Loucy (cell line): Measurements from ENCODE around the gene EFL1.
"Not testable (repeated sequence)": the region's sequence is repeated elsewhere in the genome, so short reads cannot be mapped to it uniquely, and the experiment has no call there.

ENCODE experiments used
- H2AFZ ChIP-seq: fragments of 200-600 bp; sonication (generic); 2 replicates; pipeline ENCODE4 v1.6.0; 2016; ENCODE audit warnings: antibody characterized with exemption, mild to moderate bottlenecking, low read length, moderate library complexity
- H3F3A ChIP-seq: fragments of 200-600 bp; 2 replicates; pipeline ENCODE4 v1.6.0; 2016; ENCODE audit warnings: antibody characterized with exemption, low read depth, mild to moderate bottlenecking
- H3K27me3 ChIP-seq: fragments of 200-600 bp; sonication (generic); 2 replicates; pipeline ENCODE4 v1.6.1; 2014; ENCODE audit warnings: low read length, mild to moderate bottlenecking; ENCODE audit not compliant: insufficient read depth, poor library complexity, severe bottlenecking
- H3K36me3 ChIP-seq: fragments of 200-600 bp; sonication (generic); 2 replicates; pipeline ENCODE4 v1.6.1; 2016; ENCODE audit warnings: low read length; ENCODE audit not compliant: insufficient read depth
- H3K4me1 ChIP-seq: fragments of 200-600 bp; sonication (generic); 2 replicates; pipeline ENCODE4 v1.5.1; 2014; ENCODE audit warnings: low read length, mild to moderate bottlenecking; ENCODE audit not compliant: insufficient read depth, poor library complexity, severe bottlenecking
- H3K4me2 ChIP-seq: fragments of 200-600 bp; sonication (generic); 2 replicates; pipeline ENCODE4 v1.6.0; 2014; ENCODE audit warnings: antibody characterized with exemption, low read length, low read depth, mild to moderate bottlenecking; ENCODE audit not compliant: poor library complexity, severe bottlenecking
- H3K4me3 ChIP-seq: fragments of 200-600 bp; sonication (generic); 2 replicates; pipeline ENCODE4 v1.5.1; 2014; ENCODE audit warnings: low read length, mild to moderate bottlenecking, mixed read lengths; ENCODE audit not compliant: poor library complexity, severe bottlenecking
- H3K79me2 ChIP-seq: fragments of 200-600 bp; sonication (generic); 2 replicates; pipeline ENCODE4 v1.6.1; 2014; ENCODE audit warnings: low read length; ENCODE audit not compliant: insufficient read depth
- H3K9ac ChIP-seq: fragments of 200-600 bp; sonication (generic); 2 replicates; pipeline ENCODE4 v1.6.0; 2014; ENCODE audit warnings: mild to moderate bottlenecking, low read depth, low read length, moderate library complexity; ENCODE audit not compliant: poor library complexity, severe bottlenecking
- H3K9me2 ChIP-seq: fragments of 200-600 bp; sonication (generic); replicated peaks from 2 replicates; pipeline ENCODE4 v1.6.1; 2016; ENCODE audit warnings: low read depth, low read length, mixed read lengths
- H3K9me3 ChIP-seq: fragments of 200-600 bp; sonication (generic); 2 replicates; pipeline ENCODE4 v1.6.1; 2014; ENCODE audit warnings: mild to moderate bottlenecking, antibody characterized with exemption, low read length, low read depth; ENCODE audit not compliant: insufficient read depth
- H4K20me1 ChIP-seq: fragments of 200-600 bp; sonication (generic); 2 replicates; pipeline ENCODE4 v1.6.0; 2014; ENCODE audit warnings: antibody characterized with exemption, low read length, mild to moderate bottlenecking; ENCODE audit not compliant: insufficient read depth, poor library complexity, severe bottlenecking
- EZH2phosphoT487 ChIP-seq: fragments of 200-600 bp; IDR thresholded peaks from 2 replicates; pipeline ENCODE4 v1.6.1; 2018; ENCODE audit warnings: antibody characterized with exemption, mild to moderate bottlenecking, moderate library complexity, borderline replicate concordance
- TF ChIP-seq, protein P1 (sequence below): fragments of 200-600 bp; sonication (generic); conservative IDR thresholded peaks from 2 replicates; pipeline ENCODE4 v1.5.1; 2014; ENCODE audit warnings: mild to moderate bottlenecking, antibody characterized with exemption, low read length

The EFL1 gene

GRCh38 chr15:82294061-82294690 lies 31.6 kb upstream of the EFL1 start:
- no peak overlapping the region for H3K4me2 ChIP-seq
- H3K9me2 ChIP-seq, result no peaks in the 10 kb centered on the region
- no peaks in the 10 kb centered on the region for H3F3A ChIP-seq
- H2AFZ ChIP-seq, result no peak overlapping the region
- TF ChIP-seq, protein P1, sequence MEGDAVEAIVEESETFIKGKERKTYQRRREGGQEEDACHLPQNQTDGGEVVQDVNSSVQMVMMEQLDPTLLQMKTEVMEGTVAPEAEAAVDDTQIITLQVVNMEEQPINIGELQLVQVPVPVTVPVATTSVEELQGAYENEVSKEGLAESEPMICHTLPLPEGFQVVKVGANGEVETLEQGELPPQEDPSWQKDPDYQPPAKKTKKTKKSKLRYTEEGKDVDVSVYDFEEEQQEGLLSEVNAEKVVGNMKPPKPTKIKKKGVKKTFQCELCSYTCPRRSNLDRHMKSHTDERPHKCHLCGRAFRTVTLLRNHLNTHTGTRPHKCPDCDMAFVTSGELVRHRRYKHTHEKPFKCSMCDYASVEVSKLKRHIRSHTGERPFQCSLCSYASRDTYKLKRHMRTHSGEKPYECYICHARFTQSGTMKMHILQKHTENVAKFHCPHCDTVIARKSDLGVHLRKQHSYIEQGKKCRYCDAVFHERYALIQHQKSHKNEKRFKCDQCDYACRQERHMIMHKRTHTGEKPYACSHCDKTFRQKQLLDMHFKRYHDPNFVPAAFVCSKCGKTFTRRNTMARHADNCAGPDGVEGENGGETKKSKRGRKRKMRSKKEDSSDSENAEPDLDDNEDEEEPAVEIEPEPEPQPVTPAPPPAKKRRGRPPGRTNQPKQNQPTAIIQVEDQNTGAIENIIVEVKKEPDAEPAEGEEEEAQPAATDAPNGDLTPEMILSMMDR, result no peak
- TF ChIP-seq EZH2phosphoT487, result no peak
- no peaks in the 10 kb centered on the region for H3K27me3 ChIP-seq
- H3K4me3 ChIP-seq, result no peak overlapping the region
- H3K9me3 ChIP-seq, result no peaks in the 10 kb centered on the region
- no peaks in the 10 kb centered on the region for H3K79me2 ChIP-seq
- H3K9ac ChIP-seq, result no peak overlapping the region
- H4K20me1 ChIP-seq, result no peaks in the 10 kb centered on the region
- no peaks in the 10 kb centered on the region for H3K4me1 ChIP-seq
- H3K36me3 ChIP-seq, result no peaks in the 10 kb centered on the region

GRCh38 chr15:82292271-82292670 lies 29.7 kb upstream of the EFL1 start:
- Histone ChIP-seq H2AFZ (no peak overlapping the region), H3K27me3 (no peaks in the 10 kb centered on the region), H3K9ac (no peak overlapping the region), H3K9me2 (no peaks in the 10 kb centered on the region), H3K36me3 (no peaks in the 10 kb centered on the region), H4K20me1 (no peaks in the 10 kb centered on the region), H3K79me2 (no peaks in the 10 kb centered on the region), H3K4me2 (no peak overlapping the region), H3K9me3 (no peaks in the 10 kb centered on the region), H3F3A (no peaks in the 10 kb centered on the region), H3K4me1 (no peaks in the 10 kb centered on the region), H3K4me3 (no peak overlapping the region)
- TF ChIP-seq, protein P1, result no peak
- no peak for TF ChIP-seq EZH2phosphoT487

- not testable (repeated sequence) for H3K4me1 ChIP-seq, H3K36me3 ChIP-seq, H3K9me2 ChIP-seq, H3K79me2 ChIP-seq, H3F3A ChIP-seq, H4K20me1 ChIP-seq, H2AFZ ChIP-seq, H3K4me2 ChIP-seq, H3K9me3 ChIP-seq, H3K4me3 ChIP-seq, H3K9ac ChIP-seq, H3K27me3 ChIP-seq
Observed at GRCh38 chr15:82288202-82288601, 25.7 kb upstream of the EFL1 start.

GRCh38 chr15:82286475-82286874 lies 23.9 kb upstream of the EFL1 start:
- H4K20me1 ChIP-seq, H3F3A ChIP-seq, H3K79me2 ChIP-seq, H3K27me3 ChIP-seq, H3K9ac ChIP-seq, H3K4me1 ChIP-seq, H3K36me3 ChIP-seq, H3K9me2 ChIP-seq, H3K9me3 ChIP-seq, H2AFZ ChIP-seq, H3K4me2 ChIP-seq, H3K4me3 ChIP-seq: not testable (repeated sequence)

- not testable (repeated sequence) for H3K27me3 ChIP-seq, H3K4me2 ChIP-seq, H3K9me3 ChIP-seq, H2AFZ ChIP-seq, H3K4me1 ChIP-seq, H3K9me2 ChIP-seq, H3K79me2 ChIP-seq, H3F3A ChIP-seq, H3K9ac ChIP-seq, H3K4me3 ChIP-seq, H3K36me3 ChIP-seq, H4K20me1 ChIP-seq
Observed at GRCh38 chr15:82284381-82284780, 21.8 kb upstream of the EFL1 start.

DNA sequence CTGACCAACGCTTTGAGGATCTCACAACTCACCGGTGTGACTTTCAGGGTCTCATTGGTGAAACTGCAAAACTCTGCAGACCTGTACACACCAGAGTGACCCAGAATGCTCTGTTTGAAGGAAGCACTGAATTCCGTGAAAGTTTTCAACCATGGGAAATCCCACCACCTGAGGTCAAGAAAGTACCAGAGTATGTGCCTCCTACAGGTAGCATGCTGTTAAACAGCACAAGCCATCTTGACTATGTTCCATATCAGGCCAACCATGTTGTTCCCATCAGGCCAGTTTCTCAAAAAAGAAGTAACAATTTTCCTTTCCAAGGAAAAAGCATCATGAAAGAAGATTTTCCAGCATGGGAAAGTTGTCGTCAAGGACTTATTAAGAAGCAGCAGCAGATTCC lies 19.9 kb upstream of the EFL1 start:
- not testable (repeated sequence) for H3K4me1 ChIP-seq, H3K4me2 ChIP-seq, H3K79me2 ChIP-seq, H3K27me3 ChIP-seq, H3K9me2 ChIP-seq, H3K9me3 ChIP-seq, H3K4me3 ChIP-seq, H3K9ac ChIP-seq, H3F3A ChIP-seq, H2AFZ ChIP-seq, H3K36me3 ChIP-seq, H4K20me1 ChIP-seq
